Medulla oblongata (tissue), 1 donor: ENCODE data around the gene CHRM2.

ENCODE experiments used
- DNase-seq: peaks from one replicate; pipeline ENCODE4 v3.0.0-alpha.2; 2015; ENCODE audit errors: extremely low spot score

Gene CHRM2

GRCh38 chr7:137025469-137026175 lies 157.2 kb downstream of the CHRM2 start:
- DNase-seq = no peak

- DNase-seq = no peak
These were observed 157.7 kb downstream of the CHRM2 start for GRCh38 chr7:137026176-137026500.

- DNase-seq = no peak
These were observed 164.0 kb downstream of the CHRM2 start for GRCh38 chr7:137032436-137032835.

- no peak for DNase-seq
These were observed 168.3 kb downstream of the CHRM2 start for GRCh38 chr7:137036768-137037167.

GRCh38 chr7:137038706-137039105 lies 170.3 kb downstream of the CHRM2 start:
- DNase-seq = no peak

GRCh38 chr7:137040745-137041144 lies 172.3 kb downstream of the CHRM2 start:
- DNase-seq = no peak

GRCh38 chr7:137045573-137045972 lies 177.1 kb downstream of the CHRM2 start:
- DNase-seq = no peak

- DNase-seq = no peak
These were observed 201.0 kb downstream of the CHRM2 start for GRCh38 chr7:137069249-137069963.
